Measurements from ENCODE around the gene JADE3.

Gene JADE3

GRCh38 chrX:46912098-46912602, at the start of gene JADE3:
JADE3 (plus strand) TSS chrX:46912421; CDS start chrX:46984895, 72,474 bp downstream.
- DNase-seq (ENCODE audit: low spot score), result no peak

GRCh38 chrX:46863072-46863471, 49.1 kb upstream of the JADE3 start:
- DNase-seq (ENCODE audit: low spot score), result no peak

GRCh38 chrX:46864606-46865005, 47.6 kb upstream of the JADE3 start:
- DNase-seq (ENCODE audit: low spot score), result no peak

GRCh38 chrX:46865281-46865680, 46.9 kb upstream of the JADE3 start:
- no peak for DNase-seq (ENCODE audit: low spot score)

GRCh38 chrX:46866726-46867125, 45.5 kb upstream of the JADE3 start:
- DNase-seq (ENCODE audit: low spot score), result no peak

GRCh38 chrX:46873746-46874145, 38.5 kb upstream of the JADE3 start:
- no peak for DNase-seq (ENCODE audit: low spot score)

GRCh38 chrX:46876901-46877300, 35.3 kb upstream of the JADE3 start:
- no peak for DNase-seq (ENCODE audit: low spot score)

- no peak for DNase-seq (ENCODE audit: low spot score)
Measured at GRCh38 chrX:46882266-46882665, 30.0 kb upstream of the JADE3 start.

GRCh38 chrX:46884799-46885198, 27.4 kb upstream of the JADE3 start:
- DNase-seq (ENCODE audit: low spot score), result no peak

GRCh38 chrX:46898207-46898606, 14.0 kb upstream of the JADE3 start:
- no peak for DNase-seq (ENCODE audit: low spot score)

- DNase-seq (ENCODE audit: low spot score), result peak; percentile 5
Measured at GRCh38 chrX:46903458-46904242, 8.6 kb upstream of the JADE3 start.

GRCh38 chrX:46904626-46905025, 7.6 kb upstream of the JADE3 start:
- DNase-seq (ENCODE audit: low spot score), result no peak

GRCh38 chrX:46910415-46910814, 1.8 kb upstream of the JADE3 start:
- no peak for DNase-seq (ENCODE audit: low spot score)

GRCh38 chrX:46912603-46913491, 626 bp downstream of the JADE3 start:
- DNase-seq (ENCODE audit: low spot score), result no peak

- DNase-seq (ENCODE audit: low spot score), result no peak
Measured at GRCh38 chrX:46913667-46914066, 1.4 kb downstream of the JADE3 start.

GRCh38 chrX:46916273-46916672, 4.1 kb downstream of the JADE3 start:
- no peak for DNase-seq (ENCODE audit: low spot score)

GRCh38 chrX:46917622-46918021, 5.4 kb downstream of the JADE3 start:
- no peak for DNase-seq (ENCODE audit: low spot score)

GRCh38 chrX:46918434-46918833, 6.2 kb downstream of the JADE3 start:
- DNase-seq (ENCODE audit: low spot score), result no peak

GRCh38 chrX:46920235-46920634, 8.0 kb downstream of the JADE3 start:
- no peak for DNase-seq (ENCODE audit: low spot score)

GRCh38 chrX:46922611-46923010, 10.4 kb downstream of the JADE3 start:
- DNase-seq (ENCODE audit: low spot score), result no peak

- DNase-seq (ENCODE audit: low spot score), result no peak
Measured at GRCh38 chrX:46927718-46928117, 15.5 kb downstream of the JADE3 start.

GRCh38 chrX:46929439-46930261, 17.4 kb downstream of the JADE3 start:
- no peak for DNase-seq (ENCODE audit: low spot score)

Measured in hematopoietic multipotent progenitor cell treated with erythropoietin and hydrocortisone succinate and interleukin-3 and kit ligand, for 17 days (in vitro differentiated cells).